ENCODE measurements around the gene SLAMF1. TPM values are rescaled to one million over a fixed set of nuclear protein-coding genes. Genes with fewer than 3 reads are reported as not detected.

SLAMF1 gene
- total and polyA plus RNA-seq, 4 donors: 0.09 to 1.1 (median 0.17) TPM

GRCh38 chr1:160577671-160578070, 69.2 kb downstream of the SLAMF1 start:
- H3K4me1 ChIP-seq (ENCODE audit: control insufficient read depth in 4 of 4, insufficient read depth in 4 of 4, low read length in 3 of 4): no peaks in the 10 kb centered on the region
- H3K9me3 ChIP-seq (ENCODE audit: control insufficient read depth in 4 of 4, low read length in 3 of 4): no peaks in the 10 kb centered on the region
- H3K36me3 ChIP-seq (ENCODE audit: control insufficient read depth in 4 of 4, insufficient read depth in 3 of 4, low read depth in 1 of 4, low read length in 3 of 4): no peaks in the 10 kb centered on the region
- TF ChIP-seq REST (IDR thresholded peaks at IDR 0.05): no peak
- TF ChIP-seq CTCF (IDR thresholded peaks at IDR 0.05; ENCODE audit: low read depth, low read length, missing input control): no peak
- TF ChIP-seq RXRA (IDR thresholded peaks at IDR 0.05): no peak
- TF ChIP-seq EGR1 (IDR thresholded peaks at IDR 0.05; ENCODE audit: low read depth in 2 of 2): no peak
- TF ChIP-seq RAD21 (IDR thresholded peaks at IDR 0.05): no peak
- TF ChIP-seq GABPA (IDR thresholded peaks at IDR 0.05 in 1 of 2, conservative IDR thresholded peaks at IDR 0.05 in 1 of 2): no peak
- no peak for TF ChIP-seq SP1 (IDR thresholded peaks at IDR 0.05)
- TF ChIP-seq JUND (IDR thresholded peaks at IDR 0.05): no peak
- TF ChIP-seq YY1 (IDR thresholded peaks at IDR 0.05): no peak
- no peak for TF ChIP-seq HNF4G (IDR thresholded peaks at IDR 0.05)
- TF ChIP-seq FOXA2 (IDR thresholded peaks at IDR 0.05): no peak
- no peak for TF ChIP-seq TAF1 (conservative IDR thresholded peaks at IDR 0.05)
- no peak for TF ChIP-seq ZBTB33 (IDR thresholded peaks at IDR 0.05)
- TF ChIP-seq, protein P1, sequence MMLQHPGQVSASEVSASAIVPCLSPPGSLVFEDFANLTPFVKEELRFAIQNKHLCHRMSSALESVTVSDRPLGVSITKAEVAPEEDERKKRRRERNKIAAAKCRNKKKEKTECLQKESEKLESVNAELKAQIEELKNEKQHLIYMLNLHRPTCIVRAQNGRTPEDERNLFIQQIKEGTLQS (IDR thresholded peaks at IDR 0.05): no peak
- TF ChIP-seq MAX (IDR thresholded peaks at IDR 0.05): no peak
- DNase-seq (ENCODE audit: low spot score): no peak
- H3K27ac ChIP-seq (ENCODE audit: low read depth in 1 of 2, low read length in 2 of 2): no peak overlapping the region
- peak overlapping the region in 1 of 2 donors; percentile 38 for H3K9ac ChIP-seq (ENCODE audit: low read depth in 1 of 2, low read length in 2 of 2)
- no peaks in the 10 kb centered on the region for H3K27me3 ChIP-seq (ENCODE audit: control insufficient read depth in 4 of 4, insufficient read depth in 4 of 4, low read length in 3 of 4)
- WGBS: 85% methylated on average over 2 of the region's 2 CpGs
- peak overlapping the region in 1 of 3 donors; percentile 8 for H3K4me3 ChIP-seq (ENCODE audit: low read depth in 1 of 3, low read length in 3 of 3)

- no peaks in the 10 kb centered on the region for H3K9me3 ChIP-seq (ENCODE audit: control insufficient read depth in 4 of 4, low read length in 3 of 4)
- 42% methylated on average over 2 of the region's 2 CpGs for WGBS
- no peak for DNase-seq (ENCODE audit: low spot score)
- H3K9ac ChIP-seq (ENCODE audit: low read depth in 1 of 2, low read length in 2 of 2): no peak overlapping the region
- no peaks in the 10 kb centered on the region for H3K27me3 ChIP-seq (ENCODE audit: control insufficient read depth in 4 of 4, insufficient read depth in 4 of 4, low read length in 3 of 4)
- TF ChIP-seq EGR1 (IDR thresholded peaks at IDR 0.05; ENCODE audit: low read depth in 2 of 2) (no peak), REST (IDR thresholded peaks at IDR 0.05) (no peak), MAX (IDR thresholded peaks at IDR 0.05) (no peak), CTCF (IDR thresholded peaks at IDR 0.05; ENCODE audit: low read depth, low read length, missing input control) (no peak), YY1 (IDR thresholded peaks at IDR 0.05) (no peak), FOXA2 (IDR thresholded peaks at IDR 0.05) (no peak), RXRA (IDR thresholded peaks at IDR 0.05) (no peak), TAF1 (conservative IDR thresholded peaks at IDR 0.05) (no peak), SP1 (IDR thresholded peaks at IDR 0.05) (no peak), JUND (IDR thresholded peaks at IDR 0.05) (no peak), FOXA1 (IDR thresholded peaks at IDR 0.05) (no peak), HNF4A (conservative IDR thresholded peaks at IDR 0.05) (no peak), RAD21 (IDR thresholded peaks at IDR 0.05) (no peak), HNF4G (IDR thresholded peaks at IDR 0.05) (no peak)
- H3K4me3 ChIP-seq (ENCODE audit: low read depth in 1 of 3, low read length in 3 of 3): no peak overlapping the region
- no peaks in the 10 kb centered on the region for H3K4me1 ChIP-seq (ENCODE audit: control insufficient read depth in 4 of 4, insufficient read depth in 4 of 4, low read length in 3 of 4)
- H3K36me3 ChIP-seq (ENCODE audit: control insufficient read depth in 4 of 4, insufficient read depth in 3 of 4, low read depth in 1 of 4, low read length in 3 of 4): no peaks in the 10 kb centered on the region
- H3K27ac ChIP-seq (ENCODE audit: low read depth in 1 of 2, low read length in 2 of 2): peak overlapping the region in 1 of 2 donors; percentile 15
Observed at GRCh38 chr1:160576884-160577283, 70.0 kb downstream of the SLAMF1 start.
